CD14-positive monocyte (primary cell): ENCODE measurements around the gene PDIA2. TPM values are rescaled to one million over a fixed set of nuclear protein-coding genes. Genes with fewer than 3 reads are reported as not detected.
"Not testable (repeated sequence)": the region's sequence is repeated elsewhere in the genome, so short reads cannot be mapped to it uniquely, and the experiment has no call there.

ENCODE experiments used
- DNase-seq, 3 donors: peaks; one replicate each; pipeline ENCODE4 v3.0.0-alpha.2; 2011 to 2022
- H2AFZ ChIP-seq: 2 replicates; pipeline ENCODE4 v1.6.0; 2012; ENCODE audit warnings: mild to moderate bottlenecking, low read depth, low read length, inconsistent platforms; ENCODE audit not compliant: insufficient read depth, poor library complexity, severe bottlenecking
- H3K27ac ChIP-seq, 2 donors: 1 replicate in 1 of 2; 2 replicates in 1 of 2; pipeline ENCODE4 v1.5.1; 2012 to 2013; ENCODE audit warnings: low read length in 2 of 2, control low read depth in 1 of 2, inconsistent platforms in 1 of 2, low read depth in 1 of 2, mild to moderate bottlenecking in 1 of 2
- H3K27me3 ChIP-seq, 2 donors: one replicate each; pipeline versions ENCODE4 v1.6.0 to v1.6.1; 2011 to 2013; ENCODE audit warnings: low read length in 2 of 2; ENCODE audit not compliant: control insufficient read depth in 2 of 2, insufficient read depth in 2 of 2
- H3K36me3 ChIP-seq, 2 donors: replicated peaks in 1 of 2; 1 replicate in 1 of 2; 2 replicates in 1 of 2; pipeline versions ENCODE4 v1.5.1 to v1.6.1; 2012 to 2013; ENCODE audit warnings: low read length in 2 of 2, control low read depth in 1 of 2, inconsistent platforms in 1 of 2, mild to moderate bottlenecking in 1 of 2; ENCODE audit not compliant: insufficient read depth in 2 of 2, control insufficient read depth in 1 of 2
- H3K4me1 ChIP-seq, 2 donors: 1 replicate in 1 of 2; 2 replicates in 1 of 2; pipeline versions ENCODE4 v1.5.1 to v1.6.1; 2012 to 2013; ENCODE audit warnings: low read length in 2 of 2, control low read depth in 1 of 2, inconsistent platforms in 1 of 2, mild to moderate bottlenecking in 1 of 2, moderate library complexity in 1 of 2; ENCODE audit not compliant: insufficient read depth in 2 of 2, control insufficient read depth in 1 of 2
- H3K4me2 ChIP-seq: replicated peaks from 2 replicates; pipeline ENCODE3; 2012; ENCODE audit warnings: low read length, moderate library complexity, mild to moderate bottlenecking; ENCODE audit not compliant: poor library complexity, severe bottlenecking; ENCODE audit errors: extremely low read depth
- H3K4me3 ChIP-seq, 3 experiments: fragments of 200-600 bp in 1 of 3; sonication (generic) in 1 of 3; replicated peaks in 1 of 3; 1 replicate in 2 of 3; 2 replicates in 1 of 3; pipeline ENCODE4 v1.5.1; 2011 to 2013; ENCODE audit warnings: low read length in 3 of 3, mild to moderate bottlenecking in 3 of 3, control low read depth in 2 of 3, low read depth in 2 of 3, inconsistent platforms in 1 of 3, moderate library complexity in 1 of 3
- H3K79me2 ChIP-seq: 2 replicates; pipeline ENCODE4 v1.6.0; 2012; ENCODE audit warnings: mild to moderate bottlenecking, control low read depth, inconsistent platforms, low read length, moderate library complexity; ENCODE audit not compliant: insufficient read depth
- H3K9ac ChIP-seq: 2 replicates; pipeline ENCODE4 v1.6.0; 2017; ENCODE audit warnings: low read length, mild to moderate bottlenecking; ENCODE audit not compliant: insufficient read depth, poor library complexity, severe bottlenecking
- H3K9me3 ChIP-seq, 2 donors: replicated peaks in 1 of 2; 1 replicate in 1 of 2; 2 replicates in 1 of 2; pipeline versions ENCODE4 v1.5.1 to v1.6.1; 2012 to 2013; ENCODE audit warnings: low read length in 2 of 2, control low read depth in 1 of 2; ENCODE audit not compliant: control insufficient read depth in 1 of 2, insufficient read depth in 1 of 2
- H4K20me1 ChIP-seq: 2 replicates; pipeline ENCODE4 v1.6.0; 2012; ENCODE audit warnings: mild to moderate bottlenecking, low read length, control low read depth, moderate library complexity; ENCODE audit not compliant: insufficient read depth
- H3K27ac Mint-ChIP-seq, 7 donors: one replicate each; pipeline ENCODE4 v1.8.0; 2020; ENCODE audit warnings: mild to moderate bottlenecking in 7 of 7, mixed read lengths in 7 of 7, moderate library complexity in 6 of 7, inconsistent platforms in 2 of 7
- H3K27me3 Mint-ChIP-seq, 3 donors: one replicate each; pipeline ENCODE4 v1.8.0; 2021 to 2022; ENCODE audit warnings: low read depth in 3 of 3, mild to moderate bottlenecking in 3 of 3, mixed read lengths in 3 of 3, moderate library complexity in 3 of 3, inconsistent platforms in 1 of 3
- H3K36me3 Mint-ChIP-seq, 2 donors: one replicate each; pipeline ENCODE4 v1.8.0; 2020; ENCODE audit warnings: mixed read lengths in 2 of 2, inconsistent platforms in 1 of 2, mild to moderate bottlenecking in 1 of 2
- H3K4me1 Mint-ChIP-seq: one replicate; pipeline ENCODE4 v1.8.0; 2020; ENCODE audit warnings: mild to moderate bottlenecking, mixed read lengths
- H3K4me3 Mint-ChIP-seq, 2 donors: one replicate each; pipeline ENCODE4 v1.8.0; 2020; ENCODE audit warnings: mild to moderate bottlenecking in 2 of 2, mixed read lengths in 2 of 2, moderate library complexity in 1 of 2
- H3K9me3 Mint-ChIP-seq, 7 donors: one replicate each; pipeline ENCODE4 v1.8.0; 2020 to 2022; ENCODE audit warnings: mixed read lengths in 7 of 7, mild to moderate bottlenecking in 6 of 7, moderate library complexity in 6 of 7, inconsistent platforms in 2 of 7
- WGBS: methylation state at CpG from one replicate; pipeline ENCODE4 v1.1.5; 2013; ENCODE audit warnings: missing lambda C conversion rate; ENCODE audit not compliant: insufficient coverage; 5-methylcytosine and 5-hydroxymethylcytosine counted together
- intact Hi-C, 2 donors: fragments of 100-400 bp; cut with micrococcal nuclease; formaldehyde crosslinking; loops; one replicate each; pipeline versions ENCODE4 v1.15.0 to v1.15.1; 2023
- polyA plus RNA-seq, 3 donors: library from polyadenylated mRNA; depleted of rRNA in 1 of 3; unstranded in 2 of 3; stranded (reverse) in 1 of 3; fragments of 300-500 nt in 2 of 3; fragments of >200 nt in 1 of 3; fragmentation: Illumina TruSeq in 2 of 3; gene quantifications; 1 replicate in 2 of 3; 2 replicates in 1 of 3; pipeline ENCODE4 v1.2.3, GENCODE V29; 2012 to 2021
- TF ChIP-seq, protein P1 (sequence below): fragments of 200-600 bp; IDR thresholded peaks from one replicate; pipeline ENCODE4 v1.8.0; 2022; ENCODE audit warnings: antibody characterized with exemption, mild to moderate bottlenecking

PDIA2 gene
- polyA plus RNA-seq, 3 donors = not detected

DNA sequence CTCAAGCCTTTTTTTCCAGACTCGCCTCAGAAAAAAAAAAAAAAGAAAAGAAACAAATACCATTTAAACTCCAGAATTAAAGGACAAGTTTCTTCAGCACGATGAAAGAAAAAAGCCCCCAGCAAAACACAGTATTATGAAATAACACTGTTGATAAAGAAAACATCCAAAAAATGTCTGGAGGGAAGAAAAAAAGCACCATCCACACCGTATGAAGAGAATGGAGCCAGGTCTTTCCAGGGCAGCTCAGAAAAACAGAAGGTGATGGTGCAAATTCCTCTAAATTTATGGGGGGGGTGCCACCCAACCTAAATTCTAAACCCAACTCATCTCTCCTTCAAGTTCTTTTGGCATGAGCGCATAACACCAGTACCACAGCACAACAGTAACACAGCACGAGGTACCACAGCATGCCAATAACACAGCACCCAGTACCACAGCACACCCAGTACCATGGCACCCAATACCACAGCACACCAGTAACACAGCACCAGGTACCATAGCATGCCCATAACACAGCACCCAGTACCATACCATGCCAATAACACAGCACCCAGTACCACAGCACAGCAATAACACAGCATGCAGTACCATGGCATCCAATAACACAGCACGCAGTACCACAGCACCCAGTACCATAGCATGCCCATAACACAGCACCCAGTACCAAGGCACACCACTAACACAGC, 50.6 kb downstream of the PDIA2 start:
- H3K4me3 Mint-ChIP-seq = no peak overlapping the region
- peaks cover 0 to 10% of the 10 kb centered on the region in 2 donors for H3K36me3 ChIP-seq
- H3K79me2 ChIP-seq = peaks cover 100% of the 10 kb centered on the region
- peaks cover 55% of the 10 kb centered on the region for H4K20me1 ChIP-seq
- peaks cover 34 to 48% of the 10 kb centered on the region in 2 donors for H3K4me1 ChIP-seq
- peaks cover 0 to 2% (median 0%) of the 10 kb centered on the region in 7 donors for H3K9me3 Mint-ChIP-seq
- TF ChIP-seq, protein P1, sequence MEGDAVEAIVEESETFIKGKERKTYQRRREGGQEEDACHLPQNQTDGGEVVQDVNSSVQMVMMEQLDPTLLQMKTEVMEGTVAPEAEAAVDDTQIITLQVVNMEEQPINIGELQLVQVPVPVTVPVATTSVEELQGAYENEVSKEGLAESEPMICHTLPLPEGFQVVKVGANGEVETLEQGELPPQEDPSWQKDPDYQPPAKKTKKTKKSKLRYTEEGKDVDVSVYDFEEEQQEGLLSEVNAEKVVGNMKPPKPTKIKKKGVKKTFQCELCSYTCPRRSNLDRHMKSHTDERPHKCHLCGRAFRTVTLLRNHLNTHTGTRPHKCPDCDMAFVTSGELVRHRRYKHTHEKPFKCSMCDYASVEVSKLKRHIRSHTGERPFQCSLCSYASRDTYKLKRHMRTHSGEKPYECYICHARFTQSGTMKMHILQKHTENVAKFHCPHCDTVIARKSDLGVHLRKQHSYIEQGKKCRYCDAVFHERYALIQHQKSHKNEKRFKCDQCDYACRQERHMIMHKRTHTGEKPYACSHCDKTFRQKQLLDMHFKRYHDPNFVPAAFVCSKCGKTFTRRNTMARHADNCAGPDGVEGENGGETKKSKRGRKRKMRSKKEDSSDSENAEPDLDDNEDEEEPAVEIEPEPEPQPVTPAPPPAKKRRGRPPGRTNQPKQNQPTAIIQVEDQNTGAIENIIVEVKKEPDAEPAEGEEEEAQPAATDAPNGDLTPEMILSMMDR = no peak
- no peaks in the 10 kb centered on the region for H3K27me3 ChIP-seq
- peaks cover 72% of the 10 kb centered on the region for H3K4me1 Mint-ChIP-seq
- H3K4me3 ChIP-seq = no peak overlapping the region
- H3K27ac ChIP-seq = peak overlapping the region in 1 of 2 donors; percentile 26
- DNase-seq = no peak
- H3K9me3 ChIP-seq = no peaks in the 10 kb centered on the region
- H2AFZ ChIP-seq = no peak overlapping the region
- no peak overlapping the region for H3K4me2 ChIP-seq
- peak overlapping the region in 2 of 7 donors; percentile 32 for H3K27ac Mint-ChIP-seq
- peaks cover 0 to 4% (median 0%) of the 10 kb centered on the region in 3 donors for H3K27me3 Mint-ChIP-seq
- no peak overlapping the region for H3K9ac ChIP-seq
- H3K36me3 Mint-ChIP-seq = peaks cover 10 to 13% of the 10 kb centered on the region in 2 donors
- WGBS = 100% methylated on average over 3 of the region's 6 CpGs
- intact Hi-C loops = no loop called here

DNA sequence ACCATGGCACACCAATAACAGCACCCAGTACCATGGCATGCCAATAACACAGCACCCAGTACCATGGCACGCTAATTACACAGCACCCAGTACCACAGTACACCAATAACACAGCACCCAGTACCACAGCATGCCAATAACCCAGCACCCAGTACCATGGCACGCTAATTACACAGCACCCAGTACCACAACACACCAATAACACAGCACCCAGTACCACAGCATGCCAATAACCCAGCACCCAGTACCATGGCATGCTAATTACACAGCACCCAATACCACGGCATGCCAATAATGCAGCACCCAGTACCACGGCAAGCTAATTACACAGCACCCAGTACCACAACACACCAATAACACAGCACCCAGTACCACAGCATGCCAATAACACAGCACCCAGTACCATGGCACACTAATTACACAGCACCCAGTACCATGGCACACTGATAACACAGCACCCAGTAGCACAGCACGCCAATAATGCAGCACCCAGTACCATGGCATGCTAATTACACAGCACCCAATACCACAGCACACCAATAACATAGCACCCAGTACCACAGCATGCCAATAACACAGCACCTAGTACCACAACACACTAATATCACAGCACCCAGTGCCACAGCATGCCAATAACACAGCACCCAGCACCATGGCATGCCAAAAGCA, 51.3 kb downstream of the PDIA2 start:
- Histone ChIP-seq H3K4me1 (peaks cover 37 to 49% of the 10 kb centered on the region in 2 donors), H4K20me1 (peaks cover 56% of the 10 kb centered on the region), H3K79me2 (peaks cover 100% of the 10 kb centered on the region), H3K27ac (peak overlapping the region in 1 of 2 donors; percentile 26), H3K36me3 (peaks cover 0 to 10% of the 10 kb centered on the region in 2 donors)
- 91% methylated on average over 5 of the region's 5 CpGs for WGBS
- H3K4me3 Mint-ChIP-seq, H3K27me3 Mint-ChIP-seq, DNase-seq, H3K27me3 ChIP-seq, intact Hi-C loops, H3K9me3 ChIP-seq, H3K9me3 Mint-ChIP-seq, H3K4me2 ChIP-seq, H3K9ac ChIP-seq, H2AFZ ChIP-seq, H3K4me3 ChIP-seq: not testable (repeated sequence)
- peaks cover 79% of the 10 kb centered on the region for H3K4me1 Mint-ChIP-seq
- peak overlapping the region in 2 of 7 donors; percentile 25 to 56 for H3K27ac Mint-ChIP-seq
- H3K36me3 Mint-ChIP-seq = peaks cover 10 to 13% of the 10 kb centered on the region in 2 donors

DNA sequence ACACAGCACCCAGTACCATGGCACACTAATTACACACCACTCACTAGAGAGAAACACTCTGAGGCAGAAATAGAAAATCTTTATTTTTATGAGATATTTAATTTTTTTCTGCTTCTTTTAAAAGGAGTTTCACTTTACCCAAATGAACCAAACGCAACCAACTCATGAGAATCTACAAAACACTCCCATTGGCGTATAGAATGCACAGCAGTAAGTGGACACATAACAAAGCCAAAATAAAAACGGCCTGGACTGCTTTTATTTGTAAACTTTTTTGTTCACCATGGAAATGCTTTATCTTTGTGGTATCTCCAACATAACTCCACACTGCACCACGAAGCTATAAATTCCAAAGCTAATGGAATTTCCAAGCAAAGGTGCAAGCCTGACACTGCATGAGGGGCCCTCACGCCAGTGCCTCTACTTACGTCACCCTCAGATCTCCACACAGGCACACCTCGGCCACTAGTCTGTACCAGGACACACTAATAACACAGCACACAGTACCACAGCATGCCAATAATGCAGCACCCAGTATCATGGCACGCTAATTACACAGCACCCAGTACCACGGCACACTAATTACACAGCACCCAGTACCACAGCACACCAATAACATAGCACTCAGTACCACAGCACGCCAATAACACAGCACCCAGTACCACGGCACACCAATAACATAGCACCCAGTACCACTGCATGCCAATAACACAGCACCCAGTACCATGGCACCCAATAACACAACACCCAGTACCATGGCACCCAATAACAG, 52.1 kb downstream of the PDIA2 start:
- H2AFZ ChIP-seq, intact Hi-C loops, DNase-seq, H3K9me3 ChIP-seq, H3K36me3 ChIP-seq, H3K9ac ChIP-seq, H3K4me3 Mint-ChIP-seq, H3K27me3 ChIP-seq, H3K27me3 Mint-ChIP-seq, H3K4me3 ChIP-seq, H3K4me2 ChIP-seq, H3K9me3 Mint-ChIP-seq: not testable (repeated sequence)
- WGBS = 97% methylated on average over 6 of the region's 11 CpGs
- H4K20me1 ChIP-seq = peaks cover 63% of the 10 kb centered on the region
- Mint-ChIP-seq H3K36me3 (peaks cover 10 to 12% of the 10 kb centered on the region in 2 donors), H3K27ac (peak overlapping the region in 5 of 7 donors; percentile 66 to 93 (median 82)), H3K4me1 (peaks cover 85% of the 10 kb centered on the region)
- peaks cover 100% of the 10 kb centered on the region for H3K79me2 ChIP-seq
- peaks cover 45 to 57% of the 10 kb centered on the region in 2 donors for H3K4me1 ChIP-seq
- peak overlapping the region in 1 of 2 donors; percentile 67 for H3K27ac ChIP-seq
